Psoas muscle (tissue), 8 donors: ENCODE results near the gene PDCL2. TPM values are rescaled to one million over a fixed set of nuclear protein-coding genes. Genes with fewer than 3 reads are reported as not detected.

Experiments used
- ATAC-seq, 4 donors: fragments of 200-7000 bp; cut with Tn5 transposase; one replicate each; pipeline ENCODE4 v1.9.1; 2020; ENCODE audit warnings: moderate library complexity in 3 of 4, mild to moderate bottlenecking in 2 of 4
- DNase-seq, 2 donors: peaks; one replicate each; pipeline ENCODE4 v3.0.0-alpha.2; 2020
- H3K27ac ChIP-seq: fragments of 200-600 bp; one replicate; pipeline ENCODE4 v1.8.0; 2022
- H3K27me3 ChIP-seq, 3 donors: fragments of 200-600 bp in 1 of 3; one replicate each; pipeline versions ENCODE4 v1.6.1 to v1.8.0; 2013 to 2022; ENCODE audit warnings: low read length in 2 of 3, mild to moderate bottlenecking in 2 of 3, moderate library complexity in 1 of 3; ENCODE audit not compliant: insufficient read depth in 3 of 3
- H3K36me3 ChIP-seq, 2 donors: fragments of 200-600 bp in 1 of 2; one replicate each; pipeline versions ENCODE4 v1.6.1 to v1.8.0; 2013 to 2022; ENCODE audit warnings: low read depth in 1 of 2, mild to moderate bottlenecking in 1 of 2, moderate library complexity in 1 of 2; ENCODE audit not compliant: insufficient read depth in 1 of 2
- H3K4me1 ChIP-seq: fragments of 200-600 bp; one replicate; pipeline ENCODE4 v1.8.0; 2022
- H3K4me3 ChIP-seq: fragments of 200-600 bp; one replicate; pipeline ENCODE4 v1.8.0; 2022; ENCODE audit warnings: mild to moderate bottlenecking
- H3K9me3 ChIP-seq: fragments of 200-600 bp; one replicate; pipeline ENCODE4 v1.8.0; 2022
- WGBS, 3 donors: extraction: QIAGEN DNeasy Blood & Tissue Kit; methylation state at CpG; one replicate each; pipeline versions ENCODE4 v1.1.6 to v1.1.7; 2013; 5-methylcytosine and 5-hydroxymethylcytosine counted together
- intact Hi-C, 2 donors: fragments of 100-400 bp; cut with DNase I; formaldehyde crosslinking; loops; one replicate each; pipeline versions ENCODE4 v1.11.0 to v1.14.2; 2022
- polyA plus RNA-seq, 3 donors: library from polyadenylated mRNA; stranded (reverse); fragments of 200-250 nt; gene quantifications; one replicate each; pipeline ENCODE4 v1.2.3, GENCODE V29; 2013
- total RNA-seq, 4 donors: library from RNA; stranded (reverse); fragmentation: NEBNext Ultra II Directional in 2 of 4; extraction: Animal tissue kit (Norgen Biotek cat#: 25700) in 2 of 4; gene quantifications; one replicate each; pipeline versions ENCODE4 v1.2.1 to v1.2.4, GENCODE V29; 2021 to 2023
- TF ChIP-seq, protein P1 (sequence below): fragments of 200-600 bp; IDR thresholded peaks from one replicate; pipeline ENCODE4 v1.8.0; 2022; ENCODE audit warnings: antibody characterized with exemption
- donor health status: healthy with polysubstance abuse.
- donor health status: DM: no; HTN: no; CAD: no; lungs with moderate emphysema.
- donor health status: Bipolar disorder and iron deficiency.
- donor health status: healthy.
- donor health status: DM: yes; HTN: yes; CAD: no.
- donor health status: DM: no; HTN: no; CAD: no.
- donor health status: DM: no; HTN: no; CAD: no.
- donor health status: DM: yes; HTN: yes; CAD: no.

PDCL2 gene
- total and polyA plus RNA-seq, 7 donors = not detected

DNA sequence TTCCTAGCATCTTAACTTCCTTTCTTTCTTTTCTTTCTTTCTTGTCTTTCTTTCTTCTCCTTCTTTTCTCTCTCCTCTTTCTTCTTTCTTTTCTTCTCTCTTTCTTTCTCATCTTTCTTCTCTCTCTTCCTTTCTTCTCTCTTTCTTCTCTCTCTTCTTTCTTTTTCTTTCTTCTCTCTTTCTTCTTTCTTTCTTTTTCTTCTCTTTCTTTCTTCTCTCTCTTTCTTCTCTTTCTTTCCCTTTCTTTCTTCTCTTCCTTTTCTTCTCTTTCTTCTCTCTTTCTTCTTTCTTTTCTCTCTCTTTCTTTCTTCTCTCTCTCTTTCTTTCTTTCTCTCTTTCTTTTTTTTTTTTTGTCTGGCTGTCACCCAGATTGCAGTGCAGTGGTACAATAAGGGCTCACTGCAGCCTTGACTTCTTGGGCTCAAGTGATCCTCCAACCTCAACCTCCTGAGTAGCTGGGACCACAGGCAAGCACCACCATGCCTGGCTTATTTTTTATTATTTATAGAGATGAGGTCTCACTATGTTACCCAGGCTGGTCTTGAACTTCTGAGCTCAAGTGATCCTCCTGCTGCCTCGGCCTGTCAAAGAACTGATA, 26.6 kb upstream of the PDCL2 start:
- Histone ChIP-seq H3K27ac (no peak overlapping the region), H3K27me3 (peaks cover 0 to 3% (median 0%) of the 10 kb centered on the region in 3 donors), H3K9me3 (no peaks in the 10 kb centered on the region), H3K4me3 (no peak overlapping the region), H3K4me1 (no peaks in the 10 kb centered on the region), H3K36me3 (no peaks in the 10 kb centered on the region)
- DNase-seq (no peak), ATAC-seq (no peak)
- intact Hi-C loops = no loop called here
- 76 to 100% (median 76%) methylated on average over 1 of the region's 1 CpG for WGBS, 3 donors
- TF ChIP-seq, protein P1, sequence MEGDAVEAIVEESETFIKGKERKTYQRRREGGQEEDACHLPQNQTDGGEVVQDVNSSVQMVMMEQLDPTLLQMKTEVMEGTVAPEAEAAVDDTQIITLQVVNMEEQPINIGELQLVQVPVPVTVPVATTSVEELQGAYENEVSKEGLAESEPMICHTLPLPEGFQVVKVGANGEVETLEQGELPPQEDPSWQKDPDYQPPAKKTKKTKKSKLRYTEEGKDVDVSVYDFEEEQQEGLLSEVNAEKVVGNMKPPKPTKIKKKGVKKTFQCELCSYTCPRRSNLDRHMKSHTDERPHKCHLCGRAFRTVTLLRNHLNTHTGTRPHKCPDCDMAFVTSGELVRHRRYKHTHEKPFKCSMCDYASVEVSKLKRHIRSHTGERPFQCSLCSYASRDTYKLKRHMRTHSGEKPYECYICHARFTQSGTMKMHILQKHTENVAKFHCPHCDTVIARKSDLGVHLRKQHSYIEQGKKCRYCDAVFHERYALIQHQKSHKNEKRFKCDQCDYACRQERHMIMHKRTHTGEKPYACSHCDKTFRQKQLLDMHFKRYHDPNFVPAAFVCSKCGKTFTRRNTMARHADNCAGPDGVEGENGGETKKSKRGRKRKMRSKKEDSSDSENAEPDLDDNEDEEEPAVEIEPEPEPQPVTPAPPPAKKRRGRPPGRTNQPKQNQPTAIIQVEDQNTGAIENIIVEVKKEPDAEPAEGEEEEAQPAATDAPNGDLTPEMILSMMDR = no peak

DNA sequence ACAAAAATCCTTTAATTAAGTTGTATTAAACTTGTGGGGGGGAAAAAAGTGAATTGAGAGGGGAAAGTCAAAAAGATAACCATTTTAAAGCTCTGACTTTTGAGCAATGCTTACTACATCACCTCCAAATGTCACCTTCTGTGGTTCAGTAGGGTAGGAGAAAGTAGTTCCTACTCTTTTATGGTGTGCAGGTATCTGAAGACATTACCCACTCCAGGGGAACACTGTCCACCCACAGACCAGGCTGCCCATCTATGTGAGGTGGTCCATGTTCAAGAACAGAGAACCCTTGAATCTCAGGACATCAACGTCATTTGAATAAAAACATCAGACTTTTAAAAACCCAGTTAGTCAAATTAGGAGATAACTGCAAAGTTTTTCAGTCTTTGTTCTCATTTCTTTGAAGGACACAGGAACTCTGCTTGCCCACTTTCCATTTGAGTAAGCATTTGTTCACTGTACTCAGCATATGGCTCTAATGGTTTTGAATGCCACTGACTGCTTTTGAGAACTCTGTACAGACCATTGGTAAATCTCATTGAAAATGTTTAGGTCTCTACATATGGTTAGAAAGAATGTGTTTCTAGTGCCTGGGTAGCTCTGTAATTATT, 25.6 kb upstream of the PDCL2 start:
- 77 to 94% (median 87%) methylated on average over 1 of the region's 1 CpG for WGBS, 3 donors
- H3K27ac ChIP-seq = no peak overlapping the region
- intact Hi-C loops = no loop called here
- H3K4me1 ChIP-seq = no peaks in the 10 kb centered on the region
- H3K4me3 ChIP-seq = no peak overlapping the region
- peaks cover 0 to 3% (median 0%) of the 10 kb centered on the region in 3 donors for H3K27me3 ChIP-seq
- H3K36me3 ChIP-seq = no peaks in the 10 kb centered on the region
- ATAC-seq = no peak
- TF ChIP-seq, protein P1 = no peak
- no peaks in the 10 kb centered on the region for H3K9me3 ChIP-seq
- DNase-seq = no peak

DNA sequence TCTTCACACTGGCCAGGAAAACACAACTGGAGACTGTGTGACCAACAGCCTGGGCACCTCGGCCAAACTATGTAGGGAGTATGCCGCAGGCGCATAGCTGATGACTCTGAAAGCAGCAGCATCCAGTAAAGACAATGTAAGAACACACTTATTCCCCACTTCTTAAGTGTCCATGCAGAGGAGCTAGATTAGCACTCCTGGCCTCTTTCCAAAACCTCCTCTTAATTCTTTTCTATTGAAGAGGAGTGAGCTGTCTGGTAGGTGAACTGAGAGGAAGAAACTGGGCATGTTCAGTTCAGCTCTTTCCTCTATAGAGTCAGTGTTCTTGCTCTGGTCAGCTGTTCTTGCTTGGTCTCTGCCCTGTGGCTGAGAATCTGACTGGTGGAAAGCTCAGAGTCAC, 23.0 kb upstream of the PDCL2 start:
- WGBS, 3 donors = 81 to 92% (median 89%) methylated on average over 3 of the region's 3 CpGs
- ATAC-seq = no peak
- intact Hi-C loops = no loop called here

DNA sequence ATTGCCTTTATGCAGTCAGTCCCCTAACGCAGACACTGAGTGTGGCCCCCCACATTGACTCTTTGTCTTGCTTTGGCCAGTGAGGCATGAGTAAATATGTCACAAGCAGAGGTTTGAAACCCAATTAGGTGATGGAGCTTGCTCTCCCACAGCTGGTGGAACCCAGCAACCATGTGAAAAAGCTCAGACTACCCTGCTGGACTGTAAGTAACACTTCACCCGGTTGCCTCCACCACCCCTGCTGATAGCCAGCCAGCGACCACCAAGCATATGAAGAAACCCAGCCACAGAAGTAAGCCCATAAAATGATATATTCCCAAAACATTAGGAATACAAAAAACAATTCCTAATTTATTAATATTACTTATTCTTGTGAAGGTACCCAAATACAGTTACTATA, 21.6 kb upstream of the PDCL2 start:
- H3K4me3 ChIP-seq = no peak overlapping the region
- TF ChIP-seq, protein P1 = no peak
- ATAC-seq (no peak), DNase-seq (no peak)
- 77 to 89% (median 83%) methylated on average over 3 of the region's 3 CpGs for WGBS, 3 donors
- no peaks in the 10 kb centered on the region for H3K4me1 ChIP-seq
- H3K27ac ChIP-seq = no peak overlapping the region
- H3K27me3 ChIP-seq = peaks cover 0 to 3% (median 0%) of the 10 kb centered on the region in 3 donors
- H3K36me3 ChIP-seq = no peaks in the 10 kb centered on the region
- no peaks in the 10 kb centered on the region for H3K9me3 ChIP-seq
- intact Hi-C loops = no loop called here

More for the DNA sequence above, 23.0 kb upstream of the PDCL2 start:
- TF ChIP-seq, protein P1 = no peak
- no peaks in the 10 kb centered on the region for H3K36me3 ChIP-seq
- H3K9me3 ChIP-seq = no peaks in the 10 kb centered on the region
- H3K4me1 ChIP-seq = no peaks in the 10 kb centered on the region
- DNase-seq = no peak
- H3K27ac ChIP-seq = no peak overlapping the region
- H3K4me3 ChIP-seq = no peak overlapping the region
- H3K27me3 ChIP-seq = peaks cover 0 to 3% (median 0%) of the 10 kb centered on the region in 3 donors
